Fibroblast of lung (primary cell): ENCODE data around the gene C20orf141. TPM values are rescaled to one million over a fixed set of nuclear protein-coding genes. Genes with fewer than 3 reads are reported as not detected.

ENCODE experiments used
- DNase-seq, 2 donors: peaks; one replicate each; pipeline versions ENCODE4 v3.0.0 to v3.0.0-alpha.2; 2010; ENCODE audit warnings: low read depth in 2 of 2
- H2AFZ ChIP-seq: 2 replicates; pipeline ENCODE4 v1.5.1; 2012; ENCODE audit warnings: low read length, control low read depth, inconsistent platforms
- H3K27ac ChIP-seq: 2 replicates; pipeline ENCODE4 v1.5.1; 2011; ENCODE audit warnings: low read length, control low read depth; ENCODE audit not compliant: insufficient read depth
- H3K27me3 ChIP-seq: 2 replicates; pipeline ENCODE4 v1.5.1; 2011; ENCODE audit warnings: mild to moderate bottlenecking, low read length; ENCODE audit not compliant: control insufficient read depth, insufficient read depth
- H3K36me3 ChIP-seq: 2 replicates; pipeline ENCODE4 v1.5.1; 2011; ENCODE audit warnings: low read length; ENCODE audit not compliant: control insufficient read depth, insufficient read depth
- H3K4me1 ChIP-seq: 2 replicates; pipeline ENCODE4 v1.5.1; 2011; ENCODE audit warnings: low read length; ENCODE audit not compliant: control insufficient read depth, insufficient read depth; ENCODE audit errors: extremely low read depth
- H3K4me2 ChIP-seq: 2 replicates; pipeline ENCODE4 v1.5.1; 2011; ENCODE audit warnings: low read length, control low read depth; ENCODE audit not compliant: insufficient read depth; ENCODE audit errors: extremely low read depth
- H3K4me3 ChIP-seq, 4 experiments: fragments of 200-600 bp in 1 of 4; sonication (generic) in 1 of 4; replicated peaks in 1 of 4; 2 replicates each; pipeline ENCODE4 v1.5.1; 2011 to 2016; ENCODE audit warnings: low read length in 4 of 4, low read depth in 3 of 4, mild to moderate bottlenecking in 3 of 4, control low read depth in 2 of 4, inconsistent platforms in 1 of 4, mixed read lengths in 1 of 4; ENCODE audit not compliant: insufficient read depth in 1 of 4; ENCODE audit errors: control extremely low read depth in 1 of 4
- H3K79me2 ChIP-seq: 2 replicates; pipeline ENCODE4 v1.5.1; 2012; ENCODE audit warnings: mild to moderate bottlenecking, low read length, inconsistent platforms; ENCODE audit not compliant: control insufficient read depth, insufficient read depth
- H3K9ac ChIP-seq: 2 replicates; pipeline ENCODE4 v1.5.1; 2011; ENCODE audit warnings: mild to moderate bottlenecking, low read length, control low read depth; ENCODE audit not compliant: insufficient read depth
- H3K9me3 ChIP-seq: 2 replicates; pipeline ENCODE4 v1.5.1; 2012; ENCODE audit warnings: low read depth, low read length; ENCODE audit not compliant: control insufficient read depth, insufficient read depth
- H4K20me1 ChIP-seq: 2 replicates; pipeline ENCODE4 v1.5.1; 2011; ENCODE audit warnings: low read length; ENCODE audit not compliant: control insufficient read depth, insufficient read depth; ENCODE audit errors: extremely low read depth
- CTCF ChIP-seq, 2 donors: IDR thresholded peaks in 1 of 2; conservative IDR thresholded peaks in 1 of 2; 1 replicate in 1 of 2; 2 replicates in 1 of 2; pipeline ENCODE4 v1.5.1; 2011 to 2012; ENCODE audit warnings: low read length in 2 of 2, control low read depth in 1 of 2, inconsistent platforms in 1 of 2, low read depth in 1 of 2, mild to moderate bottlenecking in 1 of 2
- EZH2 ChIP-seq: IDR thresholded peaks from 2 replicates; pipeline ENCODE4 v1.5.1; 2012; ENCODE audit warnings: low read length, control low read depth, mild to moderate bottlenecking; ENCODE audit errors: missing control alignments
- polyA plus RNA-seq, 2 donors: library from polyadenylated mRNA; depleted of rRNA in 1 of 2; stranded (reverse) in 1 of 2; unstranded in 1 of 2; fragments of >200 nt; gene quantifications; 2 replicates each; pipeline ENCODE4 v1.2.1, GENCODE V29; 2011 to 2012; ENCODE audit warnings: missing spikeins in 1 of 2
- total RNA-seq: library from RNA; depleted of rRNA; stranded (reverse); fragments of >200 nt; gene quantifications from 2 replicates; pipeline ENCODE4 v1.2.1, GENCODE V29; 2014

Gene C20orf141
- total and polyA plus RNA-seq, 2 donors (not counting 1 experiment from before 2014, with no cell fraction given) = 0.57 TPM; not detected in 1

GRCh38 chr20:2771631-2772080 is 43.1 kb upstream of the C20orf141 start:
- Histone ChIP-seq H2AFZ (no peak overlapping the region), H3K9me3 (no peaks in the 10 kb centered on the region)
- TF ChIP-seq CTCF (conservative IDR thresholded peaks at IDR 0.05 in 1 of 2, IDR thresholded peaks at IDR 0.05 in 1 of 2; ENCODE audit: low read depth in 1 of 2, low read length in 2 of 2) (no peak), EZH2 (no peak)

GRCh38 chr20:2773812-2774211 is 41.0 kb upstream of the C20orf141 start:
- Histone ChIP-seq H3K4me1 (no peaks in the 10 kb centered on the region), H4K20me1 (no peaks in the 10 kb centered on the region), H3K79me2 (no peaks in the 10 kb centered on the region), H3K27ac (no peak overlapping the region), H3K9ac (no peak overlapping the region), H3K27me3 (peaks cover 4% of the 10 kb centered on the region), H3K4me3 (no peak overlapping the region), H3K9me3 (no peaks in the 10 kb centered on the region), H2AFZ (no peak overlapping the region), H3K36me3 (no peaks in the 10 kb centered on the region), H3K4me2 (no peak overlapping the region)
- no peak for TF ChIP-seq CTCF (conservative IDR thresholded peaks at IDR 0.05 in 1 of 2, IDR thresholded peaks at IDR 0.05 in 1 of 2; ENCODE audit: low read depth in 1 of 2, low read length in 2 of 2)
- no peak for TF ChIP-seq EZH2
- DNase-seq = no peak

More at GRCh38 chr20:2771631-2772080, 43.1 kb upstream of the C20orf141 start:
- no peak overlapping the region for H3K27ac ChIP-seq
- no peaks in the 10 kb centered on the region for H3K79me2 ChIP-seq
- no peak overlapping the region for H3K4me3 ChIP-seq
- H3K36me3 ChIP-seq = no peaks in the 10 kb centered on the region
- no peaks in the 10 kb centered on the region for H4K20me1 ChIP-seq
- no peaks in the 10 kb centered on the region for H3K4me1 ChIP-seq
- H3K4me2 ChIP-seq = no peak overlapping the region
- H3K27me3 ChIP-seq = peaks cover 10% of the 10 kb centered on the region
- peak in 1 of 2 donors; percentile 9 for DNase-seq
- no peak overlapping the region for H3K9ac ChIP-seq

GRCh38 chr20:2775139-2775538 is 39.6 kb upstream of the C20orf141 start:
- TF ChIP-seq EZH2 (no peak), CTCF (conservative IDR thresholded peaks at IDR 0.05 in 1 of 2, IDR thresholded peaks at IDR 0.05 in 1 of 2; ENCODE audit: low read depth in 1 of 2, low read length in 2 of 2) (no peak)
- no peaks in the 10 kb centered on the region for H3K4me1 ChIP-seq
- H3K36me3 ChIP-seq = no peaks in the 10 kb centered on the region
- H2AFZ ChIP-seq = no peak overlapping the region
- H4K20me1 ChIP-seq = no peaks in the 10 kb centered on the region
- H3K79me2 ChIP-seq = no peaks in the 10 kb centered on the region
- no peak for DNase-seq
- H3K27me3 ChIP-seq = no peaks in the 10 kb centered on the region
- H3K4me2 ChIP-seq = no peak overlapping the region
- no peaks in the 10 kb centered on the region for H3K9me3 ChIP-seq
- H3K27ac ChIP-seq = no peak overlapping the region
- H3K4me3 ChIP-seq = no peak overlapping the region
- no peak overlapping the region for H3K9ac ChIP-seq
